GM18511 (cell line): ENCODE data around the gene CHCHD10.
"Not testable (repeated sequence)": the region's sequence is repeated elsewhere in the genome, so short reads cannot be mapped to it uniquely, and the experiment has no call there.

ENCODE experiments used
- ATAC-seq: cut with Tn5 transposase; IDR thresholded peaks from one replicate; pipeline ENCODE4 v1.9.1; 2021; ENCODE audit warnings: mild to moderate bottlenecking, moderate library complexity; ENCODE audit not compliant: unreplicated experiment

The CHCHD10 gene

GRCh38 chr22:23751441-23751996 is 16.3 kb downstream of the CHCHD10 start:
- ATAC-seq, result no peak

GRCh38 chr22:23750714-23751440 is 16.9 kb downstream of the CHCHD10 start, which contains the start of gene ZNF70:
Gene ZNF70, minus strand, starts transcription at chr22:23751112. Its CDS starts 5,972 bp downstream, at chr22:23745140.
- peak; percentile 77 for ATAC-seq

GRCh38 chr22:23750367-23750713 is 17.4 kb downstream of the CHCHD10 start:
- no peak for ATAC-seq

- ATAC-seq, result no peak
These were observed 17.9 kb downstream of the CHCHD10 start for GRCh38 chr22:23749841-23750301.

GRCh38 chr22:23745791-23746190 is 22.0 kb downstream of the CHCHD10 start:
- no peak for ATAC-seq

- no peak for ATAC-seq
These were observed 23.3 kb downstream of the CHCHD10 start for GRCh38 chr22:23744485-23744884.

GRCh38 chr22:23744001-23744400 is 23.8 kb downstream of the CHCHD10 start:
- no peak for ATAC-seq

GRCh38 chr22:23743303-23743705 is 24.5 kb downstream of the CHCHD10 start:
- no peak for ATAC-seq

- ATAC-seq, result no peak
These were observed 25.1 kb downstream of the CHCHD10 start for GRCh38 chr22:23742505-23743264.

GRCh38 chr22:23737696-23738095 is 30.1 kb downstream of the CHCHD10 start:
- ATAC-seq, result no peak

- ATAC-seq, result not testable (repeated sequence)
These were observed 39.7 kb downstream of the CHCHD10 start for GRCh38 chr22:23728108-23728507.

GRCh38 chr22:23722724-23723123 is 45.0 kb downstream of the CHCHD10 start:
- no peak for ATAC-seq

GRCh38 chr22:23722160-23722559 is 45.6 kb downstream of the CHCHD10 start:
- no peak for ATAC-seq

- no peak for ATAC-seq
These were observed 46.9 kb downstream of the CHCHD10 start for GRCh38 chr22:23720855-23721254.

- no peak for ATAC-seq
These were observed 49.2 kb downstream of the CHCHD10 start for GRCh38 chr22:23718371-23719165.

- peak; percentile 81 for ATAC-seq
These were observed 50.7 kb downstream of the CHCHD10 start for GRCh38 chr22:23716811-23717801.
